Inflammatory macrophage (primary cell): Measurements from ENCODE around the gene C13orf46.
"Not testable (repeated sequence)": the region's sequence is repeated elsewhere in the genome, so short reads cannot be mapped to it uniquely, and the experiment has no call there.

Experiments
- DNase-seq, 2 donors: peaks; one replicate each; pipeline ENCODE4 v3.0.0-alpha.2; 2020 to 2022

C13orf46 gene

DNA sequence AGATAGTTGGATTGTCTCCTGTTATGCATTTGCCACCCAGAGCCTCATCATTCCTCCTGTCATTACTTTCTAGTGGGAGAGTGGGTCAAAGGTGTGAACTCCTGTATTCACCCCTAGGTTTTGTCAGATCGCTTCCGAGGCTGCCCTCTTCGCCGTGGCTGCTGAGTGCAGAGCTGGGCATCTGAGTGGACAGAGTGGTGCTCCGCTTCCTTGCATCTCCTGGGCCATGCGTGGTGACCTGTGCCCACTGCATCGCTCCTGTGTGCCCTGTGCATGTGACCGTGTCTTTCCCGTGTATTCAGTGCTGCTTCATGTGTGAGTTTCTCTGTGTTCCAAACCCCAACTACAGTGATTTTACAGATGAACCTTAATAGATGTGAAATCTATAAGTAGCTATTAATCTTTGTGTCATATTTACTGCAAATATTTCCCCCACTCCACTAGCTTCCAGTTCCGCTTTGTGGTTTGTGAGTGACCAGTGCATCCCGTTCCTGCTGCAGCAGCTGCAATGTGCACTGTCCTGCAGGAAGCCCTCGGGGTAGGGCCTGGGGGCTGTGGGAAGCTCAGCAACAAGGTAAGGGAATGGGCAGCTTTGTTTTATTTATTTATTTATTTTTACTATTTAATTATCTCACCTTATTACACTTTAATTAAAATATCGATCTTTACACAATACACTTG lies 53.1 kb downstream of the C13orf46 start:
- DNase-seq = peak; percentile 25 to 28

- DNase-seq = no peak
These were observed 53.9 kb downstream of the C13orf46 start for GRCh38 chr13:113919761-113920559.

GRCh38 chr13:113918981-113919701 lies 54.7 kb downstream of the C13orf46 start:
- no peak for DNase-seq

GRCh38 chr13:113918580-113918979 lies 55.3 kb downstream of the C13orf46 start:
- no peak for DNase-seq

GRCh38 chr13:113917594-113918371 lies 56.1 kb downstream of the C13orf46 start:
- DNase-seq = no peak

DNA sequence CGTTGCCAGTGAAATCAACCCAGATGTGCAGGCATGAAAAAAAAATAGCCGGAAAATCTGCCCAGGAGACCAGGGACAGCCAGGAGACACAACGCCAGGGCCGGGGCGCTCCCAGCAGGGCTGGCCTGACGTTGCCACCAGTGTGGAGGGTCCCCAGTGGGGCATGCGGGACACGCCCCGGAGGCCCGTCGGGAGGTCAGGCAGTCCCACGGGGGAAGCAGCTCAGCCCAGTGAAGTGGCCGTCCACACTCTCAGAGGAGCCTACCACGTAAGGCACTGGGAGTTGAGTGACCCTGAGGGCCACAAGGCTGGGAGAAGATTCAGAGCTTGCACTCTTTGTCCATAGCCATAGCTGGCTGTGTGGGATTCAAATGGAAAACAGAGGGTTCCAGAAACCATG lies 56.8 kb downstream of the C13orf46 start:
- no peak for DNase-seq

DNA sequence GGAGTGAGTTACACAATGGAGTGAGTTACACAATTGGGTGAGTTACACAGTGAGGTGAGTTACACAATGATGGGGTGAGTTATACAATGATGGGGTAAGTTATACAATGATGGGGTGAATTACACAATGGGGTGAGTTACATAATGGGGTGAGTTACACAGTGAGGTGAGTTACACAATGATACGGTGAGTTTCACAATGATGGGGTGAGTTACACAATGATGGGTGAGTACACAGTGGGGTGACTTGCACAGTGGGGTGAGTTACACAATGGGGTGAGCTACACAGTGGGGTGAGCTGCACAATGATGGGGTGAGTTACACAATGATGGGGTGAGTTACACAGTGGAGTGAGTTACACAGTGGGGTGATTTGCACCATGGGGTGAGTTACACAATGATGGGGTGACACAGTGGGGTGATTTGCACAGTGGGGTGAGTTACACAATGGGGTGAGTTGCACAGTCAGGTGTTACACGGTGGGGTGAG lies 57.5 kb downstream of the C13orf46 start:
- peak in 1 of 2 donors; percentile 29 for DNase-seq

- no peak for DNase-seq
These were observed 58.0 kb downstream of the C13orf46 start for GRCh38 chr13:113915786-113916329.

DNA sequence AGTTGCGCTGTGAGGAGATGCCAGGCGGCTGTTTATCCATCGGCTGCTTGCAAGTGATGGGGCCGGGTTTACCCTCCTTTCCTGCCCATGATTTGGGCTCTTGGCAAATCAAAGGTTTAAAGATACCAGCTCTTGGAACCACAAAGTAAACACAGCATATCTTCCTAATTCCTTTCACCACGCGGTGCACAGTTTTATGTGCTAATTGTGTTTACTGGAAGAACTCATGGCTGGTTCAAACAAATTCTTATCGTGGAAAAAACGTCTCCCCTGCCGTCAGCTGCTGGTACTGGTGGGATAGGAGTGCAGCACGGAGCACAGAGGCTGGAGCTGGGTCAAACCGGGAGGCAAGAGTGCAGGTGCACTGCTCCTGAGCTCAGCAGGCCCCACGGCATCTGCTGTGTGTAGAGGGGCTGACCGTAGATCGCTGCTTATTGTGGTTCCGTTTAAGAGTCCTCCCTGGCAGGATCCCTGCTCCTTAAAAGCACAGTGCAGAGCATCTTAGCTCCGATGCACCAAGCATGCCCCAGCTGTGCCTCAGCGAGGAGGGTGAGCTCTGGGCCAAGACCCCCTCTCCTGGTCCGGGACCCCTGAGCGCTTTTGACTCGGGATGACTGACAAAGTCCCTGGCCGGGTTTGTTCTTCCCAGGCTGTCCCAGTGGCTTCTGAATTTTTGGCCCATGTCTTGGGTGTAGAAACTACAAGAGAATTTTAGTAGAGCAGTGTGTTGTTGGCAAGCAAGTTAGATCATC lies 58.7 kb downstream of the C13orf46 start:
- no peak for DNase-seq

GRCh38 chr13:113914333-113915011 lies 59.4 kb downstream of the C13orf46 start:
- no peak for DNase-seq

- not testable (repeated sequence) for DNase-seq
These were observed 60.0 kb downstream of the C13orf46 start for GRCh38 chr13:113913838-113914237.

DNA sequence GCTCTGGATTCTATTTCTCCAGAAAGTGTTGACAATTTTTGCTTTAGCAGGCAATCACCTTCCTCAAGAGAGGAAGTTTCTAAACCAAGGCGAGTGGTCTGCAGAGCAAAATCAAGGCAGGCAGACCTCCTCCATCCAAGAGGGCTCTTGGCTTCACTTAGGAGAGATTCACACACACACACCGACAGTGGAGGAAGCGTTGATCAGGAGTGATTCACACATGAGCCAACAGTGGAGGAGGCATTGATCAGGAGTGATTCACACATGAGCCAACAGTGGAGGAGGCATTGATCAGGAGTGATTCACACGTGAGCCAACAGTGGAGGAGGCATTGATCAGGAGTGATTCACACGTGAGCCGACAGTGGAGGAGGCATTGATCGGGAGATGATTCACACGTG lies 60.5 kb downstream of the C13orf46 start:
- DNase-seq = not testable (repeated sequence)

GRCh38 chr13:113912596-113912995 lies 61.3 kb downstream of the C13orf46 start:
- no peak for DNase-seq

DNA sequence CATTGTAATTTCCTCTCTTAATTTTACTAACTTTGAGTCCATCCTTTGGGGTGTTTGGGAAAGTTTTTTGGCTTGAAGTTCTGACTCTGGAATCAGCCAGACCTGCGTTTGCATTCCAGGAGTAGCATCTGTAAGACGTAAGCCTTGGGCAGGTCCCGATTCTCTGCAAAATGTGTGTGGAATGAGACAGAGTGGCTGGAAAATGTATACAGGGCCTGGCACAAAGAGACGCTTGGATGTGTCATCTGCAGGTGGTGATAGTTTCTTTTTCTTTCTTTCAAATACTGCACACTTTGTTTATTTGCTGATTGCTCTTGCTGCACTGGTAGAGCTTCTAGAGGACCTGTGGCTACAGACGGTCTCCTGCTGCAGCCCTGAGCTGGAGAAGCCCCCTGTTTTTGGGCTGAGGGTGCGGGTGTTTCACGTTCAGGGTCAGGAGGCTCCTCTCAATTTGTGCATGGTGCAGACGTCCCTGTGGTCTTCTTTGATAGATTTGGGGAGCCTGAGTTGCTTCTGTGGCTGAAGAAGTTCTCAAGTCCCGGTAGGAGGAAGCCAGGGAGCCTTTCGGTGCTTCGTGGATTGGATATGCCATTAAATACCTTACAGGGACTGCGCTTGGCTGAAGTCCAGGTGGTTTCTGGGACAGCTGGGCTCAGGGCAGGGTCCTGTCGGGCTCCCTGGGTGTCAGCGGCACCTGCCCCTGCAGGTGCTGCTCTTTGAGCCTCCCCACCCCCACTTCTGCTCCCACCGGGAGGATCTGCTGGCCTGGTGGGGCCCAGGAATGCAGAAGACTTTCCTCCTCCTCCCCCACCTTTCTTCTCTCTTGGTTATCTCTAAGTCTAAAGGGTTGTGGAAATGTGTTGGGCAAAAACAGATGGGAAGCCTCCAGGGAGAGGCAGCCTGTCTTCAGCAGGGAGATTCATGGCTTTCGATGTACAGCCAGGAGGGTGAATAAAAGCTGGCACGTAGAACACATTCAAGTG lies 66.0 kb downstream of the C13orf46 start:
- DNase-seq = no peak

DNA sequence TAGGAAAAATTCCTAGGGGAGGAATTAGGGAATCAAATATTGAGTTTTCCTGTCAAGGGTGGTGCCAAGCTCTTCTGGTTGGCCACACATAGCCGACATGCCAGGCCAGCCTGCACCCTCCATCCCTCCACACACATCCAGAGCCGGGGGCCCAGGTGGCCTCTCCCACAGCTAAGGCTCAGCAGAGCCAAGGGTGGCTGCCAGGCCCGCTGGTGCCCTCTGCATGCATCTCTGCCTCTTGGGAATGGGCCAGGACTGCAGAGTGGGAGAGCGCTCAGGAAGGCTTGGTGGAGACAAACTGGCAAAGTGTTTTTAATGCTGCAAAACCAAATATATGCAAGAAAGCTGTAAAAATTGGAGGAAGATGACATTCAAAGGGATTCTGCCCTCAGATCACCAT lies 67.3 kb downstream of the C13orf46 start:
- DNase-seq = no peak

DNA sequence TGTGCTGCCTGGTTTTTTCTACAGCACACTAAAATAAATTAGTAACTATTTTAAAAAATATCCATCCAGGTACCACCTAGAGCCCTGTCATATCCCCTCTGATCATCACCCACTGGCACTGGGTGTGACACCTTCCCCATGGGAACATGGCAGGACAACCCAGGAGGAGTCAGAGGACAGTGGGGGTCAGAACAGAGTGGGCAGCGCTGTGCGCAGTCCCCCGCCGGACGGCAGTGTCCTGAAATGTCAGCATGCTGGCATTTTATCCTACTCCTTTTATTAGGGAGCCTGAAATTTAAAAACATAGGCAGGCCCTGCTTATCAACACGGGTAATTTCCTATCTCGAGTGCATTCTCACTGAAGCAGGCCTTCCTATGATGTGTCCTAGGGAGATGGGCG lies 67.9 kb downstream of the C13orf46 start:
- DNase-seq = no peak

GRCh38 chr13:113905018-113905417 lies 68.9 kb downstream of the C13orf46 start:
- no peak for DNase-seq

GRCh38 chr13:113904411-113904810 lies 69.5 kb downstream of the C13orf46 start:
- DNase-seq = no peak

GRCh38 chr13:113903912-113904311 lies 70.0 kb downstream of the C13orf46 start:
- DNase-seq = no peak
